IMR-90 (cell line): ENCODE results near the gene AOC2. TPM values are rescaled to one million over a fixed set of nuclear protein-coding genes. Genes with fewer than 3 reads are reported as not detected.

Experiments used
- ATAC-seq: fragments of 200-7000 bp; cut with Tn5 transposase; 2 replicates; pipeline ENCODE4 v1.9.1; 2020; ENCODE audit warnings: low read depth, mild to moderate bottlenecking, moderate library complexity
- BruUV-seq: library from RNA; stranded (reverse); fragments of 400-500 nt; replicated peaks from 2 replicates; lab custom pipeline; 2021; lab: Mats Ljungman, UMichigan
- CTCF ChIA-PET: fragments of 300-600 bp; formaldehyde crosslinking; extraction: SDS; loops from one replicate; lab custom pipeline; 2021; ENCODE audit warnings: antibody characterized with exemption; lab: Yijun Ruan, JAX
- POLR2A ChIA-PET: fragments of 300-600 bp; sonication (Branson Sonifier 250); formaldehyde crosslinking; loops from one replicate; lab custom pipeline; 2022; ENCODE audit warnings: antibody characterized with exemption; ENCODE audit not compliant: unreplicated experiment; lab: Charles Lee
- DNase-seq: peaks from one replicate; pipeline ENCODE4 v3.0.0; 2013
- H2AFZ ChIP-seq: replicated peaks from 2 replicates; pipeline ENCODE3; 2013; ENCODE audit warnings: low read length, mild to moderate bottlenecking; ENCODE audit not compliant: poor library complexity
- H2AK5ac ChIP-seq: 2 replicates; pipeline ENCODE4 v1.6.1; 2013; ENCODE audit warnings: low read depth, low read length, inconsistent platforms
- H2AK9ac ChIP-seq: replicated peaks from 2 replicates; pipeline ENCODE3; 2013; ENCODE audit warnings: mild to moderate bottlenecking, low read depth, low read length, moderate library complexity; ENCODE audit not compliant: poor library complexity
- H2BK120ac ChIP-seq: 2 replicates; pipeline ENCODE4 v1.6.1; 2013; ENCODE audit warnings: low read depth, low read length, inconsistent platforms
- H2BK15ac ChIP-seq: 3 replicates; pipeline ENCODE4 v1.6.1; 2013; ENCODE audit warnings: low read depth, low read length, inconsistent platforms
- H2BK20ac ChIP-seq: 2 replicates; pipeline ENCODE4 v1.6.1; 2013; ENCODE audit warnings: low read depth, mild to moderate bottlenecking, inconsistent platforms, low read length, moderate library complexity
- H2BK5ac ChIP-seq: 2 replicates; pipeline ENCODE4 v1.6.1; 2013; ENCODE audit warnings: mild to moderate bottlenecking, low read depth, low read length, inconsistent platforms; ENCODE audit not compliant: poor library complexity, severe bottlenecking
- H3K14ac ChIP-seq: replicated peaks from 2 replicates; pipeline ENCODE4 v1.6.1; 2013; ENCODE audit warnings: low read depth, low read length, inconsistent platforms
- H3K18ac ChIP-seq: 2 replicates; pipeline ENCODE4 v1.6.1; 2013; ENCODE audit warnings: low read depth, low read length, control low read depth
- H3K23ac ChIP-seq: 2 replicates; pipeline ENCODE4 v1.6.1; 2013; ENCODE audit warnings: low read depth, low read length, inconsistent platforms
- H3K27ac ChIP-seq: 2 replicates; pipeline ENCODE4 v1.5.1; 2013; ENCODE audit warnings: mild to moderate bottlenecking, control low read depth, low read length; ENCODE audit not compliant: insufficient read depth
- H3K27me3 ChIP-seq: 2 replicates; pipeline ENCODE4 v1.6.1; 2013; ENCODE audit warnings: low read length; ENCODE audit not compliant: control insufficient read depth, insufficient read depth
- H3K36me3 ChIP-seq: 2 replicates; pipeline ENCODE4 v1.6.1; 2013; ENCODE audit warnings: low read length, mixed read lengths; ENCODE audit not compliant: control insufficient read depth, insufficient read depth
- H3K4ac ChIP-seq: 2 replicates; pipeline ENCODE4 v1.6.1; 2013; ENCODE audit warnings: low read depth, low read length, inconsistent platforms
- H3K4me1 ChIP-seq: 2 replicates; pipeline ENCODE4 v1.6.1; 2013; ENCODE audit warnings: low read length, mixed read lengths; ENCODE audit not compliant: control insufficient read depth, insufficient read depth
- H3K4me2 ChIP-seq: 2 replicates; pipeline ENCODE4 v1.6.1; 2013; ENCODE audit warnings: low read depth, mild to moderate bottlenecking, control low read depth, low read length, moderate library complexity
- H3K4me3 ChIP-seq: 2 replicates; pipeline ENCODE4 v1.5.1; 2013; ENCODE audit warnings: low read depth, mild to moderate bottlenecking, control low read depth, low read length, moderate library complexity; ENCODE audit not compliant: insufficient read depth
- H3K56ac ChIP-seq: 2 replicates; pipeline ENCODE4 v1.6.1; 2013; ENCODE audit warnings: low read length, inconsistent platforms; ENCODE audit not compliant: insufficient read depth; ENCODE audit errors: extremely low read depth
- H3K79me1 ChIP-seq, 2 experiments: 2 replicates each; pipeline ENCODE4 v1.6.1; 2013; ENCODE audit warnings: low read length in 2 of 2, inconsistent platforms in 1 of 2, low read depth in 1 of 2
- H3K9ac ChIP-seq: 2 replicates; pipeline ENCODE4 v1.6.1; 2013; ENCODE audit warnings: low read depth, low read length, control low read depth
- H3K9me1 ChIP-seq: 2 replicates; pipeline ENCODE4 v1.6.1; 2013; ENCODE audit warnings: low read length, inconsistent platforms; ENCODE audit not compliant: insufficient read depth
- H3K9me3 ChIP-seq: 2 replicates; pipeline ENCODE4 v1.6.1; 2013; ENCODE audit warnings: low read length; ENCODE audit not compliant: control insufficient read depth, insufficient read depth
- H4K20me1 ChIP-seq: 2 replicates; pipeline ENCODE4 v1.6.1; 2013; ENCODE audit warnings: low read length, inconsistent platforms; ENCODE audit not compliant: insufficient read depth
- H4K5ac ChIP-seq: 2 replicates; pipeline ENCODE4 v1.6.1; 2013; ENCODE audit warnings: mild to moderate bottlenecking, low read depth, low read length, control low read depth
- H4K8ac ChIP-seq, 2 experiments: 2 replicates each; pipeline ENCODE4 v1.6.1; 2013; ENCODE audit warnings: low read depth in 2 of 2, low read length in 2 of 2, control low read depth in 1 of 2, inconsistent platforms in 1 of 2
- H4K91ac ChIP-seq: 2 replicates; pipeline ENCODE4 v1.6.1; 2013; ENCODE audit warnings: low read depth, low read length, inconsistent platforms; ENCODE audit not compliant: insufficient read depth
- BHLHE40 ChIP-seq: fragments of 150-350 bp; IDR thresholded peaks from 2 replicates; pipeline ENCODE4 v1.6.1; 2016; ENCODE audit warnings: mild to moderate bottlenecking, low read depth, low read length
- CTCF ChIP-seq: conservative IDR thresholded peaks from 2 replicates; pipeline ENCODE4 v1.5.1; 2012; ENCODE audit warnings: mild to moderate bottlenecking, low read depth, low read length, improper control_type of control experiment
- POLR2A ChIP-seq: IDR thresholded peaks from 2 replicates; pipeline ENCODE4 v1.6.1; 2012; ENCODE audit warnings: mild to moderate bottlenecking, low read depth, low read length
- RAD21 ChIP-seq: IDR thresholded peaks from 2 replicates; pipeline ENCODE4 v1.6.1; 2012; ENCODE audit warnings: low read length, improper control_type of control experiment
- SMC3 ChIP-seq: fragments of 150-350 bp; IDR thresholded peaks from 2 replicates; pipeline ENCODE4 v1.6.1; 2016; ENCODE audit warnings: low read depth, mild to moderate bottlenecking, antibody characterized with exemption, low read length, moderate library complexity
- WGBS, 2 experiments: methylation state at CpG; one replicate each; pipeline versions ENCODE4 v1.1.5 to v1.1.7; 2013; ENCODE audit warnings: missing lambda C conversion rate in 2 of 2; ENCODE audit not compliant: insufficient read length in 1 of 2; ENCODE audit errors: extremely low coverage in 2 of 2; 5-methylcytosine and 5-hydroxymethylcytosine counted together
- dilution Hi-C: fragments of 300-500 bp; cut with HindIII; formaldehyde crosslinking; loops from one replicate; pipeline ENCODE4 v1.14.3; 2018; ENCODE audit warnings: low sequenced_read_pairs; ENCODE audit not compliant: unreplicated experiment
- in situ Hi-C: fragments of 300-500 bp; cut with MboI; formaldehyde crosslinking; loops from 3 replicates; pipeline ENCODE4 v1.14.3; 2019; ENCODE audit warnings: low sequenced_read_pairs, inconsistent platforms, mixed read lengths
- intact Hi-C: fragments of 100-400 bp; cut with micrococcal nuclease; formaldehyde crosslinking; loops from 2 replicates; pipeline ENCODE4 v1.10.0; 2022
- polyA plus RNA-seq, 3 experiments: library from polyadenylated mRNA; depleted of rRNA; stranded (reverse); fragments of >200 nt; gene quantifications; 2 replicates each; pipeline ENCODE4 v1.2.3, GENCODE V29; 2012; ENCODE audit warnings: low replicate concordance in 1 of 3
- total RNA-seq: library from RNA; depleted of rRNA; stranded (reverse); fragments of >200 nt; gene quantifications from 2 replicates; pipeline ENCODE4 v1.2.3, GENCODE V29; 2012

AOC2 gene
- total and polyA plus RNA-seq, 2 of the 4 experiments (the other 2 are of a cell fraction), result 0.36 to 0.41 TPM

GRCh38 chr17:42843358-42843934 is 934 bp upstream of the AOC2 start:
- H4K20me1 ChIP-seq, result peaks cover 19% of the 10 kb centered on the region
- no peak overlapping the region for H4K8ac ChIP-seq
- no peak overlapping the region for H4K5ac ChIP-seq
- peaks cover 3% of the 10 kb centered on the region; the same call in 1 of the 2 replicates for H3K9me1 ChIP-seq
- no peak overlapping the region for H4K91ac ChIP-seq
- H3K56ac ChIP-seq, result no peak overlapping the region
- in situ Hi-C loops, result loop anchor here (5.0 kb wide), 1 partner anchor 94 kb away; no protein-coding TSS in a partner anchor
- no peak overlapping the region for H2AFZ ChIP-seq
- no peak overlapping the region for H3K23ac ChIP-seq
- H2BK5ac ChIP-seq, result no peak overlapping the region
- POLR2A ChIA-PET, result no interaction called here
- H3K18ac ChIP-seq, result no peak overlapping the region
- no peaks in the 10 kb centered on the region for H3K4me1 ChIP-seq
- ATAC-seq (peak; percentile 85), DNase-seq (peak; percentile 74)
- H3K4ac ChIP-seq, result no peak overlapping the region
- H3K14ac ChIP-seq, result no peak overlapping the region
- no peak overlapping the region for H2BK15ac ChIP-seq
- no peak overlapping the region for H2BK20ac ChIP-seq
- TF ChIP-seq BHLHE40 (no peak), RAD21 (peak; percentile 97), POLR2A (peak; percentile 53; the same call in 1 of the 2 replicates), SMC3 (peak; percentile 96), CTCF (peak; percentile 98)
- dilution Hi-C loops, result no loop called here
- H2BK120ac ChIP-seq, result no peak overlapping the region
- intact Hi-C loops, result loop anchor here (1.0 to 5.0 kb wide), 4 partner anchors 86 to 279 kb away; partner anchors contain the start of gene RPL27
- H2AK9ac ChIP-seq, result no peak overlapping the region
- H3K27ac ChIP-seq, result no peak overlapping the region
- H3K9me3 ChIP-seq, result no peaks in the 10 kb centered on the region
- no TSS peak for BruUV-seq
- no peak overlapping the region for H3K9ac ChIP-seq
- H2AK5ac ChIP-seq, result no peak overlapping the region
- H3K79me1 ChIP-seq, result peaks cover 11 to 19% of the 10 kb centered on the region in 2 experiments
- no peaks in the 10 kb centered on the region for H3K27me3 ChIP-seq
- H3K4me3 ChIP-seq, result no peak overlapping the region
- H3K36me3 ChIP-seq, result peaks cover 49% of the 10 kb centered on the region
- CTCF ChIA-PET, result interaction anchor here (0.6 to 1.9 kb wide), 9 partner anchors 20 to 155 kb away, joined by 3 to 8 read pairs (median 4); partner anchors contain the start of genes BECN1 and RPL27
- WGBS, 2 experiments, result no CpG with 5 or more reads among the region's 6 CpGs
- no peak overlapping the region for H3K4me2 ChIP-seq
